K562 (cell line): ENCODE measurements around the gene HSD11B2.

Experiments
- BHLHE40 ChIP-seq: IDR thresholded peaks from 2 replicates; pipeline ENCODE4 v1.6.1; 2011; ENCODE audit warnings: low read length, improper control_type of control experiment
- CHD2 ChIP-seq: IDR thresholded peaks from 2 replicates; pipeline ENCODE4 v1.6.1; 2011; ENCODE audit warnings: low read depth, low read length
- GTF2E2 ChIP-seq: fragments of 200-800 bp; sonication (Bioruptor generic); IDR thresholded peaks from 2 replicates; pipeline ENCODE4 v1.6.1; 2016; ENCODE audit warnings: missing genetic modification characterization, missing compliant biosample characterization
- HDAC6 ChIP-seq: IDR thresholded peaks from 2 replicates; pipeline ENCODE4 v1.6.1; 2012; ENCODE audit warnings: low read depth, mild to moderate bottlenecking, control low read depth, inconsistent platforms, low read length, moderate library complexity
- PCBP1 ChIP-seq: fragments of 200-400 bp; formaldehyde crosslinking; IDR thresholded peaks from 2 replicates; pipeline ENCODE4 v1.6.1; 2018; ENCODE audit warnings: mild to moderate bottlenecking, low read depth, low read length; ENCODE audit not compliant: poor library complexity, severe bottlenecking
- PHF21A ChIP-seq: fragments of 450-650 bp; IDR thresholded peaks from 2 replicates; pipeline ENCODE4 v1.6.1; 2017; ENCODE audit warnings: low read depth, borderline replicate concordance
- TCF3 ChIP-seq: sonication (generic); formaldehyde crosslinking; IDR thresholded peaks from 2 replicates; pipeline ENCODE4 v1.4.0; 2020; ENCODE audit warnings: mild to moderate bottlenecking, missing genetic modification reagents
- TGIF2 ChIP-seq: sonication (generic); formaldehyde crosslinking; IDR thresholded peaks from 2 replicates; pipeline ENCODE4 v1.8.1; 2022; ENCODE audit warnings: mild to moderate bottlenecking, missing genetic modification reagents, moderate library complexity
- ZBTB8A ChIP-seq: fragments of 450-650 bp; IDR thresholded peaks from 2 replicates; pipeline ENCODE4 v1.6.1; 2018; ENCODE audit warnings: mild to moderate bottlenecking, moderate library complexity; ENCODE audit not compliant: partially characterized antibody
- ZNF347 ChIP-seq: fragments of 450-650 bp; formaldehyde crosslinking; IDR thresholded peaks from 2 replicates; pipeline ENCODE4 v1.4.0; 2020; ENCODE audit warnings: low read depth, mild to moderate bottlenecking, moderate library complexity
- TF ChIP-seq, protein P1 (sequence below), 3 experiments: IDR thresholded peaks in 2 of 3; conservative IDR thresholded peaks in 1 of 3; 2 replicates each; pipeline ENCODE4 v1.5.1; 2011 to 2012; ENCODE audit warnings: low read length in 3 of 3, mild to moderate bottlenecking in 3 of 3, control low read depth in 2 of 3, improper control_type of control experiment in 1 of 3, inconsistent platforms in 1 of 3, low read depth in 1 of 3, mixed read lengths in 1 of 3, moderate library complexity in 1 of 3; ENCODE audit not compliant: insufficient read depth in 2 of 3

DNA sequence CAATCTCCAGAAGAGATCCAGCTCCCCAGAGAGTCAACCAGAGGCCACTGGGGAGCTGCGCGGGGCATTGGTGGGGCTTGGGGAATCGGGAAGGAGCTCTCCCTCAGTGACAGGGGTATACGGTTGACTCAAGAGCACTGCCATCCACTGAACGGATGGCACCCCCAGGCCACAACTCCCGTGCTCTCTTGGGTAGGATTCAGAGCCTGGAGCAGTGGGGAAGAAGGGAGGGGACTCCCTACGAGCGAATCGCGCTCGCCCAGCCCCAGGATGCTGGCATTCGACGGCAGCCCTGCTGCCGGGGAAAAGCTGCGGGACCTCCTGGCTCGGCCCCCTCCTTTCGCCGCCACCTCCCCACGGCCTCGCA is 37.1 kb upstream of the HSD11B2 start:
- TF ChIP-seq, protein P1, sequence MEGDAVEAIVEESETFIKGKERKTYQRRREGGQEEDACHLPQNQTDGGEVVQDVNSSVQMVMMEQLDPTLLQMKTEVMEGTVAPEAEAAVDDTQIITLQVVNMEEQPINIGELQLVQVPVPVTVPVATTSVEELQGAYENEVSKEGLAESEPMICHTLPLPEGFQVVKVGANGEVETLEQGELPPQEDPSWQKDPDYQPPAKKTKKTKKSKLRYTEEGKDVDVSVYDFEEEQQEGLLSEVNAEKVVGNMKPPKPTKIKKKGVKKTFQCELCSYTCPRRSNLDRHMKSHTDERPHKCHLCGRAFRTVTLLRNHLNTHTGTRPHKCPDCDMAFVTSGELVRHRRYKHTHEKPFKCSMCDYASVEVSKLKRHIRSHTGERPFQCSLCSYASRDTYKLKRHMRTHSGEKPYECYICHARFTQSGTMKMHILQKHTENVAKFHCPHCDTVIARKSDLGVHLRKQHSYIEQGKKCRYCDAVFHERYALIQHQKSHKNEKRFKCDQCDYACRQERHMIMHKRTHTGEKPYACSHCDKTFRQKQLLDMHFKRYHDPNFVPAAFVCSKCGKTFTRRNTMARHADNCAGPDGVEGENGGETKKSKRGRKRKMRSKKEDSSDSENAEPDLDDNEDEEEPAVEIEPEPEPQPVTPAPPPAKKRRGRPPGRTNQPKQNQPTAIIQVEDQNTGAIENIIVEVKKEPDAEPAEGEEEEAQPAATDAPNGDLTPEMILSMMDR (IDR thresholded peaks at IDR 0.05 in 2 of 3, conservative IDR thresholded peaks at IDR 0.05 in 1 of 3; ENCODE audit: insufficient read depth in 2 of 3, low read depth in 1 of 3, low read length in 3 of 3), result no peak
- TF ChIP-seq GTF2E2 (no peak), TCF3 (CRISPR knock-in tag) (no peak), CHD2 (no peak), PHF21A (no peak), BHLHE40 (no peak), ZBTB8A (no peak), TGIF2 (CRISPR knock-in tag) (no peak), HDAC6 (no peak), ZNF347 (CRISPR knock-in tag) (no peak), PCBP1 (no peak)
